Measurements from ENCODE around the gene UBN2. TPM values are rescaled to one million over a fixed set of nuclear protein-coding genes. Genes with fewer than 3 reads are reported as not detected.

The UBN2 gene
- 10 to 100 TPM; 20.6 to 30.1 (median 24.9) TPM for total RNA-seq
- polyA plus RNA-seq = 1 to 10 TPM; 1.7 to 7.9 (median 3.3) TPM
- long read RNA-seq, donor 1, partial matches to known transcripts = 2 of 4 reads
- long read RNA-seq, donor 1, other reads (novel, unspliced or antisense) = 2 of 4 reads
- long read RNA-seq, donor 2, partial matches to known transcripts = 4 of 11 reads
- long read RNA-seq, donor 2, other reads (novel, unspliced or antisense) = 7 of 11 reads

GRCh38 chr7:139230774-139231512 lies at the start of gene UBN2:
Gene UBN2 (plus strand): TSS chr7:139231237. CDS start chr7:139231485, 248 bp downstream.
- Histone ChIP-seq H3K9me3 (no peaks in the 10 kb centered on the region), H3K27me3 (ENCODE audit: insufficient read depth in 3 of 3, low read length in 2 of 3) (no peaks in the 10 kb centered on the region), H3K4me3 (peak within 1 kb of the TSS; percentile 99), H3K36me3 (ENCODE audit: insufficient read depth in 1 of 2, low read depth in 1 of 2) (no peaks in the 10 kb centered on the region), H3K4me1 (peaks cover 22% of the 10 kb centered on the region), H3K27ac (peak within 1 kb of the TSS; percentile 98)
- TF ChIP-seq CTCF (IDR thresholded peaks at IDR 0.05) = no peak
- ATAC-seq (peak; percentile 97 to 99 (median 98)), DNase-seq (peak; percentile 96 to 98)
- intact Hi-C loops (cut with DNase I) = loop anchor here in 1 of 2 donors (5.0 kb wide), 2 partner anchors 99 to 111 kb away; partner anchors contain the start of gene FMC1
- 0% methylated on average over 58 to 63 of the region's 63 CpGs for WGBS, 3 donors

GRCh38 chr7:139181404-139181803 lies 49.6 kb upstream of the UBN2 start:
- H3K4me3 ChIP-seq = no peak overlapping the region
- H3K27ac ChIP-seq = no peak overlapping the region
- H3K4me1 ChIP-seq = no peaks in the 10 kb centered on the region
- peaks cover 0 to 40% of the 10 kb centered on the region in 2 donors for H3K36me3 ChIP-seq (ENCODE audit: insufficient read depth in 1 of 2, low read depth in 1 of 2)
- H3K9me3 ChIP-seq = no peaks in the 10 kb centered on the region
- DNase-seq (no peak), ATAC-seq (no peak)
- intact Hi-C loops (cut with DNase I) = no loop called here
- TF ChIP-seq CTCF (IDR thresholded peaks at IDR 0.05) = no peak
- H3K27me3 ChIP-seq (ENCODE audit: insufficient read depth in 3 of 3, low read length in 2 of 3) = no peaks in the 10 kb centered on the region
- 94 to 98% (median 96%) methylated on average over 2 of the region's 2 CpGs for WGBS, 3 donors

- TF ChIP-seq CTCF (IDR thresholded peaks at IDR 0.05) = no peak
- intact Hi-C loops (cut with DNase I) = no loop called here
- Histone ChIP-seq H3K27me3 (ENCODE audit: insufficient read depth in 3 of 3, low read length in 2 of 3) (no peaks in the 10 kb centered on the region), H3K36me3 (ENCODE audit: insufficient read depth in 1 of 2, low read depth in 1 of 2) (peaks cover 0 to 40% of the 10 kb centered on the region in 2 donors), H3K4me1 (no peaks in the 10 kb centered on the region), H3K4me3 (no peak overlapping the region), H3K27ac (no peak overlapping the region), H3K9me3 (no peaks in the 10 kb centered on the region)
- DNase-seq = no peak
- ATAC-seq = no peak
- WGBS, 3 donors = 37 to 41% (median 39%) methylated on average over 1 of the region's 1 CpG
Observed at GRCh38 chr7:139182363-139182762, 48.7 kb upstream of the UBN2 start.

- no peak overlapping the region for H3K27ac ChIP-seq
- 35 to 71% (median 56%) methylated on average over 2 of the region's 2 CpGs for WGBS, 3 donors
- no peaks in the 10 kb centered on the region for H3K4me1 ChIP-seq
- H3K36me3 ChIP-seq (ENCODE audit: insufficient read depth in 1 of 2, low read depth in 1 of 2) = peaks cover 0 to 40% of the 10 kb centered on the region in 2 donors
- H3K4me3 ChIP-seq = no peak overlapping the region
- intact Hi-C loops (cut with DNase I) = no loop called here
- DNase-seq (no peak), ATAC-seq (no peak)
- H3K9me3 ChIP-seq = no peaks in the 10 kb centered on the region
- no peak for TF ChIP-seq CTCF (IDR thresholded peaks at IDR 0.05)
- no peaks in the 10 kb centered on the region for H3K27me3 ChIP-seq (ENCODE audit: insufficient read depth in 3 of 3, low read length in 2 of 3)
Observed at GRCh38 chr7:139183251-139183650, 47.8 kb upstream of the UBN2 start.

Data from psoas muscle (tissue), 8 donors.